GM19099 (cell line): ENCODE data around the gene UBAP2L.

ENCODE experiments used
- POLR2A ChIP-seq: IDR thresholded peaks from 3 replicates; pipeline ENCODE4 v1.6.1; 2011; ENCODE audit warnings: low read depth; ENCODE audit not compliant: insufficient read length; ENCODE audit errors: extremely low read depth

UBAP2L gene, protein sequence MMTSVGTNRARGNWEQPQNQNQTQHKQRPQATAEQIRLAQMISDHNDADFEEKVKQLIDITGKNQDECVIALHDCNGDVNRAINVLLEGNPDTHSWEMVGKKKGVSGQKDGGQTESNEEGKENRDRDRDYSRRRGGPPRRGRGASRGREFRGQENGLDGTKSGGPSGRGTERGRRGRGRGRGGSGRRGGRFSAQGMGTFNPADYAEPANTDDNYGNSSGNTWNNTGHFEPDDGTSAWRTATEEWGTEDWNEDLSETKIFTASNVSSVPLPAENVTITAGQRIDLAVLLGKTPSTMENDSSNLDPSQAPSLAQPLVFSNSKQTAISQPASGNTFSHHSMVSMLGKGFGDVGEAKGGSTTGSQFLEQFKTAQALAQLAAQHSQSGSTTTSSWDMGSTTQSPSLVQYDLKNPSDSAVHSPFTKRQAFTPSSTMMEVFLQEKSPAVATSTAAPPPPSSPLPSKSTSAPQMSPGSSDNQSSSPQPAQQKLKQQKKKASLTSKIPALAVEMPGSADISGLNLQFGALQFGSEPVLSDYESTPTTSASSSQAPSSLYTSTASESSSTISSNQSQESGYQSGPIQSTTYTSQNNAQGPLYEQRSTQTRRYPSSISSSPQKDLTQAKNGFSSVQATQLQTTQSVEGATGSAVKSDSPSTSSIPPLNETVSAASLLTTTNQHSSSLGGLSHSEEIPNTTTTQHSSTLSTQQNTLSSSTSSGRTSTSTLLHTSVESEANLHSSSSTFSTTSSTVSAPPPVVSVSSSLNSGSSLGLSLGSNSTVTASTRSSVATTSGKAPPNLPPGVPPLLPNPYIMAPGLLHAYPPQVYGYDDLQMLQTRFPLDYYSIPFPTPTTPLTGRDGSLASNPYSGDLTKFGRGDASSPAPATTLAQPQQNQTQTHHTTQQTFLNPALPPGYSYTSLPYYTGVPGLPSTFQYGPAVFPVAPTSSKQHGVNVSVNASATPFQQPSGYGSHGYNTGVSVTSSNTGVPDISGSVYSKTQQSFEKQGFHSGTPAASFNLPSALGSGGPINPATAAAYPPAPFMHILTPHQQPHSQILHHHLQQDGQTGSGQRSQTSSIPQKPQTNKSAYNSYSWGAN

DNA sequence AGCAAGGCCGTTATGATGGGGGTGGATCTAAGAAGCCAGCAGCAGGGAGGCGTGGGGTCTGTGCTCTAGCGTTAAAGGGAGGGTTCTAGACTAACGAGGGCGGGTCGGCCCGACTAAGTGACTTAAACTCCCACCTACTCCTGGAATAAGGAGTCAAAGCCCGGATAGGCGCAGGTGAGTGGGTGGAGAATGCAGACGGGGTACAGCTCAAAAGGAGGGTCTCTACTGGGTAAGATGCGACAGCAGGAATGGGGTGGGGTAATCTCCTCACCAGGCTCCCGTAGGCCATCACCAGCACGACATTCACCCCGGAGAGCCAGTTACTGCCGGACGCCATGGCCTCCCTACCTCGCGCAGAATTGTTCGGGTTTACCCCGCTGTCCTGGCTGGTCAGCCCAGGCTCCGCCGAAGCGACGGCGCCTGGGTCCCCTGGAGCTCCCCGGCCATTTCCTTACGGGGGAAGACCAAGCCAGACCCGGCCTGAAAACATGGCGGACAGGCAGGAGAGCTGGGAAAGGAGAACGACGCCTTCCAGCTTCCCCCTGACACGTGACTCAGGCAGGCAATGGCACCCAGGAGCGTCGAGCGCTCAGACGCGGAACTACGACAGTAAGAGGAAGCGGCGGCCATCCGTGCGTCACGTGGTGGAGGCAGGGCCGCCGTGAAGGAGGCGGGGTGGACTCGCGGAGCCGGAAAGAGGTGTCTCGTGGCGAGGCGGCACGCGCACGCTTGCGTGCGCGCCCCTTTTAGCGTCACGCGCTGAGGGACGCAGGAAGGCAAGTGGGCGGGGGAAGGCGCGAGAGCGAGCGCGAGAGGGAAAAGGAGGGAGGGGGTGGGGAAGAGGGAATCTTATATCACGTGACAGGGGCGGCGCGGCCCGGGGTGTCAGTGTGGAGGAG is at the start of gene UBAP2L:
UBAP2L (plus strand) TSS at position 885 of the 899 bp plus-strand sequence. CDS start 4,169 bp downstream, outside the sequence.
- peak; percentile 85 for TF ChIP-seq POLR2A

DNA sequence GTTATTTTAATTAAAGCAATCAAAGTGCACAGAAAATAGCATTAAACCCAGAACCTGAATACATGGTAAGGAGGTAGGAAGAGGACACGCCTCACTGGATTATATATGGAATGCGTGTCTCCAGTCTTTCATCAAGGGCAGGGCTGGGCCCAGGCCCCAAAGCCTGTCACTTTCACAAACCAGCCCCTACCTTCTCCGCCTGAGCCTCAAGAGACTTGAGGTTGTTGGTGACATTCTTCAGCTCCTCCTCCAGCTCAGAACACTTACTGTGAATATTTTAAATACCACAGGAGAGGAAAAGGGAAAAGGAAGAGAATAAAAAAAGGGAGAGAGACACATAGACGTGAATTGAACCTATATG is 49.6 kb upstream of the UBAP2L start:
- TF ChIP-seq POLR2A, result no peak

DNA sequence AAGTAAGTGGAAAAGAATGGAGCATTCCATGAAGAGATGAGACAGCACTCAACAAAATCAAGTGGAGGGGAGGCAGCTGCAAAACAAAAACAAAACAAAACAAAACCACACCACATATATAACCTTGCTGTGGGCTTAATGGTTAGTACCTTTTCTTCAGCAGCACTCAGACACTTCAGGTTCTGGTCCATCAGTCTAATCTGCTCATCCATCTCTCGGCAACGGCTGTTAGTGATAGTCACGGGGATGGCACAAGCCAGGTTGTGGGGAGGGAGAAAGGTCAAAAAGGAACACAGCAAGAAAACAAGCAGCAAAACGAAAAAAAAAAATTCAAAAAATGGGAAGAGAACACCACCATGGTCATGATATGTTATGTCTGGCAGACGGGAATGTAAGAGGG is 48.9 kb upstream of the UBAP2L start:
- no peak for TF ChIP-seq POLR2A

DNA sequence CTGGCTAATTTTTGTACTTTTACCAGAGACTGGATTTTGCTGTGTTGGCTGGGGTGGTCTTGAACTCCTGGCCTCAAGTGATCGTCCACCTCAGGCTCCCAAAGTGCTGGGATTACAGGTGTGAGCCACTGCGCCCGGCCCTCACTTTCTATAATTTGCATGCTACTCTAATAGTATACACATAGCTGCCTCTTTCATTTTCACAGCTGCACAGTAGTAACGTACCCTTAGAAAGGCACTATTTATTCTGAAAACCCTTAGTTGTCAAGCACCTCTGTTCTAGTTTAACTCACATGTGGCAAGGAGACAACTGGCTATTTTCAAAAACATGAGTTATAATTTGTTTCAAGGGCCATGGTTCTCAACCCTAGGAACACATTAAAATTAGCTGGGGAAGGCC is 46.1 kb upstream of the UBAP2L start:
- no peak for TF ChIP-seq POLR2A

DNA sequence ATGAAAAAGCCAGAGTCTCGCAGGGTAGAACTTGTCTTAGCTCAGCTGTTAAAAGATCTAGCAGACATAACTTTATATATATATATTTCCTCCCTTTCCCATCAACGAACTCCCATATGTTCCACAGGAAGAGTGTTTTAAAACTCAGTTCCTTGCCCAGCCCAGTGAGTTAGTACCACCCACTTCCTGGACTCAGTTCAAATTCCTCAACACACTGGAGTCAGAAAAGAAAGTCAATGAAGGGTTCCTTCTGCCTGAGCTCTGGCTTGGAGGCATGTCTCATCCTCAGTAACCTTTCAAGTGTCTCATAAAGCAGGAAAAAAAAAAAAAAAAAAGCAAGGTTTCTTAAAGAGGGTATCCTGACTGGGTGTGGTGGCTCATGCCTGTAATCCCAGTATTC is 44.4 kb upstream of the UBAP2L start:
- no peak for TF ChIP-seq POLR2A

DNA sequence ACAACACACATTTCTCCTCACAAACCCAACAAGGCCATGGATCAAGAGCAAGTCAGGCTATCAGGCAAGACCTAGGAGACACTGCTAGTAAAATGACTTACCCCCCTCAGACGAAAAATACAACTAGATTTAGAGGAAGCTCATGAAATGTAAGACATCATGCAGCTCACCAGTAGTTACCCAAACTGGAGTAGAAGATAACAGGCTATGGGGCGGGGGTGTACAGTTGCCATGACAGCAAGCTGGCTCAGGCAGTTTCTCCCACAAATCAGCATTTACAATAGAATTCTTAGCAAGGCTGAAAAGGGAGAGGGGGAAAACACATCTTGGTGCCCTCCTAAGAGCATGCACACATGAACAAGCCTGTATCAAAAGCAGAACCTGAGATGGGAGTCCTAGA is 42.7 kb upstream of the UBAP2L start:
- no peak for TF ChIP-seq POLR2A

DNA sequence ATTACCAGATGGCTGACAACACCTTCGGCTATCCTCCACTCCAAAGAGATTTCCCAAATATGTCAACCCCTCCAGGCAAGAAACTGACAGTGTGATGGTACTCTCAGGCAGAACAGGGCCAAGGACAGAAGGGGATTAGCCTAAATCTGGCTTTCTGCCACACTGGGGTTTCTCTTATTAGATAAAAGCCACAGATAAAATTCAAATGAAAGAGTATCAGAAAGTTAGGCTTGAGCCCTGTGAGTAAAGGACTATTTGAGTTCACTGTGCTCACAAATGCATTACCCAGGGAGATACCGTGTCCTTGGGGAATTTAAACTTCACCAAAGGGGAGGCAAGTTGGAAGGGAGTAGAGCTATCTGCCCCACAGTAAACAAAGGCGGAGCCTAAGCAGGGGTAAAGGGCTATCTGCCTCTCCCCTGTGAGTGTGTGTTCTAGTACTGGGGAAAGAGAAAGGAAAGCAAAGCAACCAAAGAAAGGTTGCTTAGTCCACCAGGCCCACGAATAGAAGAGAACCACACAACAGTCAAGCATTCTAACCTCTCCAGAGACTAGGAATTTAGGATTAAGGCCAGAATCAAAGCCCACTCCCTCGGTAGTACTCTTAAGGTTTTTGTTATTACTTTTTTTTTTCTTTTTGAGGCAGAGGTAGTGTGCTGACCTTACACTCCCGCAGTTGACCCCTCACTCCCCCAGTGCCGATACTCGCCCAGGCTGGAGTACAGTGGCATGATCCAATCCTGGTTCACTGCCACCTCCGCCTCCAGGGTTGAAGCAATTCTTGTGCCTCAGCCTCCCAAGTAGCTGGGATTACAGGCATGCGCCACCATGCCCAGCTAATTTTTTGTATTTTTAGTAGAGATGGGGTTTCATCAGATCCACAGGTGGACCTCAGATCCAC is 41.6 kb upstream of the UBAP2L start:
- TF ChIP-seq POLR2A, result no peak

DNA sequence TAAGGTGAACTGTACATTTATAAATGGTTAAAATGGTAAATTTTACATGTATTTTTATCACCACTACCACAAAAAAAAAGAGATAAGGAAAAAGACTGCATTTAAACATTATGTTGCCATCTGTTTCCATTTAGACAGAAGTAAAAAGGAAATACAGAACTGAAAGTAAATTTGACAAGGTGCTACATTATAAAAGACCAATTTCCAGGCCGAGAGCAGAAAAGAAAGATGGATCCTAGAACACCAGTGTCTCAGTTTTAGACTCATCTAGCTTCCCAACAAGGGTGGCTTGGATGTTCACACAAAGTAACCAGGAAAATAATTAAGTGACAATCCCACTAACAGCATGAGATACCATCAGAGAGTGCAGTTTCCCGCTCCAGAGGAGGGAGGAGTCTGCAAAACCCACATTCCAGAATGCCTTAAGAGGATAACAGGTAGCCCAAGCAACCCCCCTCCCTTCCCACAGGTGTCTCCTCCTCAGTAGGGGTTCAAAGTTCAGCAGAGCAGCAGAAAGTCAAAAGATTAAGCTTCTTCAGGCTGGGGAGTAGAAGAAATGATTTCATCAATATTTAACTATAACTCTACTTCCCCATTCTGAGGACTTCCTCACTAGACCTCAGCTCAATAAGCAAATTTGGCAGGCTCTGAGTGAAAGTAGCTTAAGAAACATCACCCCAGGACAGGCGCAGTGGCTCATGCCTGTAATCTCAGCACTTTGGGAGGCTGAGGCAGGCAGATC is 40.6 kb upstream of the UBAP2L start:
- no peak for TF ChIP-seq POLR2A

DNA sequence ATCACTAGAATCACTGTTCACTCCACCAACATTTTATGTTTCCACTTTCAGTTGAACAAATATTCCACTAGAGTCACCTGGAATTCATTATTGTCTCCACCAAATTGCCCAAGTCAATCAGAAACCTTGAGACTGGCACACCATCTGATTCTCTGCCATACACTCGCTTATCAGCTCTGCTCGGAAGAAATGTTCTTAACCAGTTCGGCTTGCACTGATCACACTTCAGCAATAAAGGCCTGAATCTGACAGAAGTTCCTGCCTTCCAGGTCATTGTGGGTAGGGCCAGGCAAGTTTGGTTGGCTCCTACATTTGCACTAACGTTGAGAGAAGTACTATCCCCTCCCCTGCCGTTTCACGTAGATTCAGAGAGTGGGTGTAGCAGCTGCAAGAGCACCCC is 38.8 kb upstream of the UBAP2L start:
- no peak for TF ChIP-seq POLR2A

DNA sequence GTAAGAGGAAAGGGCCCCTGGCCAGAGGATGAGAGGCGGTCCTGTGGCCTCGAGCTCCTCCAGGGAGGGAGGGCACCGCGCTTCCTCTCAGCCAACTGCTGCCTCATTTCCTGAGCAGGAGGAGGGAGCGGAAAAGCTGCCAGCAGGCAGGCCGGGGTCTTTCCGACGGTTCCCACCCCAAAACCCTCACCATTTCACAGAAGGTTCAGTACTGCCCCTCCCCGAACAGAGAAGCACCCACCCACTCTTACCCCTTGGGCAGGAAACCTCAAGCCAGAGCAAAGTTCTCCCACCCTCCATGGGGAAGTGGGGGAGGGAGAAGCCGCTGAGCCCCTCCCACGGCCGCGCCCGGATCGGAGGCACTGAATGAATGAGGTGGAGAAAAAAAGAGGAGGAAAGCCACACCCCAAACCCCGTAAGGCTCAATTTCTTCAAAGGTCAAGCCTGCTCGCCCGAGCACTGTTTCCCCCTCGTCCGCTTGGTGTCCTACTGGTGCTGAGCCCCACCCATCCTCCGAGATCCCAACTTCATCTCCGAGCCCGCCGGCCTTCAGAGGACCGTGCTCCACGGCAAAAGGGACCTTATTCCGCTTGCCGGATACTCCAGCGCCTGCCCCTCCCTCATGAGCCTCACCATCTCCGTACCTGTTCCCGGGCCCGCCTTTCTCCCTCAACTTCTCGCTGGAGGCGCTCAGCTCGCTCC is 38.3 kb upstream of the UBAP2L start:
- TF ChIP-seq POLR2A, result peak; percentile 56

DNA sequence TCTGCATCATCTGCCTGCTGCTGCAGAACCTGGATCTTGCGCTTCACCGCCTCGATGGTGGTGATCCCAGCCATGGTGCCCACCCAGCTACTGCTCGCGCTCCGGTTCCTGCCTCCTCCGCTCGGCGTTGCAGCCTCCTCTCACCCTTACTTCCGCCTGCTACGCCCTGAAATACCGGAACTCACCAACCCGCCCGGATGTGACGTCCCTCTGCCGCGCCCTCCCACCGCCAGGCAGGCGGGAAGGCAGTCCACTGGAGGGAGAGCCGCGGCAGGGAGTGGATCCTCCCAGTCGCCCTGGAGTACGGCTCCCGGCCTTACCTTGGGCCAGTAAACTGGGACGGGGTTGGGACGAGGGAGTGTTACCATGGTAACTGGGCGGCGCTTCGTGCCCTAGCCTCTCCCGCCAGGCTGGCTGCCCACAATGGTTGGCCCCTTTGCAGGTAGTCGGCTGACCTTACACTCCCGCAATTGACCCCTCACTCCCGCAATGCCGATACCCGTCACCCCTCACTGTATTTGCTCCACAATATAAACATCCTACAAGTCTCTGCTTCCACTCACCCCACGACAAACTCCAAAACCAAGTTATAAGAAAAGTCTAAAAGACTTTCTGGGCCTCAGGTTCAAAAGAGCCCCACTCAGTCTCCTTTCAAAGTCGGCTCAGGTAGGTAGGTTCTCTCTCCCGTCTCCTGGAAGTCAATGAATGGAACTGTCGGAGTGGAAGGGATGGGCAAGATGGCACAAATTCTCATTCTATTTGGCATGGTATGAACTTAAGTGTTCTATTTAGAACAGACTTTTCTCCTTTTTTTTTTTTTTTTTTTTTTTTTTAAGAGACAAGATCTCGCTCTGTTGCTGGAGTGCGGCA is 37.5 kb upstream of the UBAP2L start:
- TF ChIP-seq POLR2A, result peak; percentile 97
